HCT116 (cell line): ENCODE data around the gene NRN1. TPM values are rescaled to one million over a fixed set of nuclear protein-coding genes. Genes with fewer than 3 reads are reported as not detected.

ENCODE experiments used
- ATAC-seq: fragments of 200-7000 bp; cut with Tn5 transposase; 2 replicates; pipeline ENCODE4 v1.9.1; 2020; ENCODE audit warnings: mild to moderate bottlenecking, moderate library complexity
- BruUV-seq: library from RNA; stranded (reverse); fragments of 400-500 nt; replicated peaks from 2 replicates; lab custom pipeline; 2021; lab: Mats Ljungman, UMichigan
- CTCF ChIA-PET: fragments of 300-600 bp; sonication (Branson Sonifier 250); formaldehyde crosslinking; loops from one replicate; lab custom pipeline; 2021; ENCODE audit warnings: antibody characterized with exemption; lab: Charles Lee
- POLR2A ChIA-PET: fragments of 300-600, 350-600 bp; sonication (Branson Sonifier 250); formaldehyde crosslinking; loops from one replicate; lab custom pipeline; 2021; ENCODE audit warnings: antibody characterized with exemption; lab: Charles Lee
- RAD21 ChIA-PET, 2 experiments: fragments of 300-600 bp; sonication (Branson Sonifier 250); formaldehyde crosslinking; loops; one replicate each; lab custom pipeline; 2023; ENCODE audit warnings: low total read pairs in 2 of 2; ENCODE audit not compliant: uncharacterized antibody in 2 of 2, unreplicated experiment in 2 of 2, low non-redundant PET in 1 of 2; lab: Charles Lee
- DNase-seq: peaks from one replicate; pipeline ENCODE4 v3.0.0-alpha.2; 2010; ENCODE audit warnings: low read depth, low spot score
- H2AFZ ChIP-seq: fragments of 200-600 bp; shearing (Covaris generic), sonication (generic); 2 replicates; pipeline ENCODE4 v1.6.1; 2017; ENCODE audit warnings: low read depth, mixed run types, mixed read lengths, antibody characterized with exemption, low read length; ENCODE audit not compliant: poor library complexity, severe bottlenecking
- H3K27ac ChIP-seq: 2 replicates; pipeline ENCODE4 v1.5.1; 2012; ENCODE audit warnings: low read depth, low read length
- H3K27me3 ChIP-seq: fragments of 200-600 bp; sonication (generic); 2 replicates; pipeline ENCODE4 v1.6.1; 2016; ENCODE audit warnings: mixed run types, low read length, mixed read lengths; ENCODE audit not compliant: insufficient read depth
- H3K36me3 ChIP-seq, 2 experiments: fragments of 200-500 bp in 1 of 2; fragments of 200-600 bp in 1 of 2; sonication (Bioruptor generic) in 1 of 2; sonication (generic) in 1 of 2; 2 replicates each; pipeline versions ENCODE4 v1.5.1 to v1.6.1; 2014 to 2016; ENCODE audit warnings: low read length in 2 of 2, inconsistent platforms in 1 of 2, mixed read lengths in 1 of 2, mixed run types in 1 of 2; ENCODE audit not compliant: insufficient read depth in 2 of 2, control insufficient read depth in 1 of 2
- H3K4me1 ChIP-seq, 2 experiments: fragments of 200-600 bp in 1 of 2; sonication (generic) in 1 of 2; 2 replicates each; pipeline versions ENCODE4 v1.5.1 to v1.6.1; 2012 to 2017; ENCODE audit warnings: low read length in 2 of 2, inconsistent platforms in 1 of 2, mild to moderate bottlenecking in 1 of 2, mixed read lengths in 1 of 2, mixed run types in 1 of 2, moderate library complexity in 1 of 2; ENCODE audit not compliant: insufficient read depth in 2 of 2, control insufficient read depth in 1 of 2
- H3K4me2 ChIP-seq: fragments of 200-600 bp; sonication (generic); 2 replicates; pipeline ENCODE4 v1.6.1; 2017; ENCODE audit warnings: mixed run types, low read length, mixed read lengths
- H3K4me3 ChIP-seq, 2 experiments: fragments of 200-600 bp in 1 of 2; sonication (generic) in 1 of 2; replicated peaks in 1 of 2; 2 replicates each; pipeline ENCODE4 v1.5.1; 2011 to 2016; ENCODE audit warnings: low read length in 2 of 2, control low read depth in 1 of 2, low read depth in 1 of 2, mild to moderate bottlenecking in 1 of 2, mixed read lengths in 1 of 2, mixed run types in 1 of 2
- H3K79me2 ChIP-seq: fragments of 200-600 bp; sonication (generic); 2 replicates; pipeline ENCODE4 v1.6.1; 2017; ENCODE audit warnings: mild to moderate bottlenecking, mixed run types, low read length, moderate library complexity, mixed read lengths; ENCODE audit not compliant: insufficient read depth
- H3K9ac ChIP-seq: fragments of 200-600 bp; sonication (generic); 2 replicates; pipeline ENCODE4 v1.6.1; 2016; ENCODE audit warnings: low read length, mixed read lengths
- H3K9me2 ChIP-seq: fragments of 200-600 bp; sonication (generic), shearing (Covaris generic); 2 replicates; pipeline ENCODE4 v1.6.1; 2017; ENCODE audit warnings: mixed run types, mild to moderate bottlenecking, moderate library complexity; ENCODE audit not compliant: insufficient read depth
- H3K9me3 ChIP-seq, 2 experiments: fragments of 200-500 bp in 1 of 2; fragments of 200-600 bp in 1 of 2; sonication (Bioruptor generic) in 1 of 2; sonication (generic) in 1 of 2; 2 replicates each; pipeline ENCODE4 v1.6.1; 2014 to 2017; ENCODE audit warnings: low read length in 2 of 2, mixed read lengths in 2 of 2, inconsistent platforms in 1 of 2, low read depth in 1 of 2, mild to moderate bottlenecking in 1 of 2, mixed run types in 1 of 2, moderate library complexity in 1 of 2; ENCODE audit not compliant: control insufficient read depth in 1 of 2, insufficient read depth in 1 of 2
- H4K20me1 ChIP-seq: fragments of 200-600 bp; sonication (generic), shearing (Covaris generic); 2 replicates; pipeline ENCODE4 v1.6.1; 2017; ENCODE audit warnings: mixed run types, mild to moderate bottlenecking, moderate library complexity; ENCODE audit not compliant: insufficient read depth
- CBX3 ChIP-seq: IDR thresholded peaks from 2 replicates; pipeline ENCODE4 v1.6.1; 2012; ENCODE audit warnings: low read depth
- CTCF ChIP-seq, 3 experiments: fragments of 200-600 bp in 1 of 3; sonication (generic) in 1 of 3; IDR thresholded peaks in 2 of 3; conservative IDR thresholded peaks in 1 of 3; 2 replicates each; pipeline ENCODE4 v1.5.1; 2012 to 2017; ENCODE audit warnings: low read depth in 2 of 3, low read length in 2 of 3, antibody characterized with exemption in 1 of 3, borderline replicate concordance in 1 of 3, control low read depth in 1 of 3, mild to moderate bottlenecking in 1 of 3, mixed read lengths in 1 of 3, mixed run types in 1 of 3, moderate library complexity in 1 of 3; ENCODE audit not compliant: insufficient read depth in 1 of 3
- EZH2 ChIP-seq: fragments of 200-600 bp; sonication (generic); IDR thresholded peaks from 2 replicates; pipeline ENCODE4 v1.6.1; 2017; ENCODE audit warnings: antibody characterized with exemption, mixed run types
- FOSL1 ChIP-seq: IDR thresholded peaks from 2 replicates; pipeline ENCODE4 v1.6.1; 2012; ENCODE audit warnings: low read depth
- JUND ChIP-seq: IDR thresholded peaks from 2 replicates; pipeline ENCODE4 v1.6.1; 2012
- MAX ChIP-seq: IDR thresholded peaks from 2 replicates; pipeline ENCODE4 v1.6.1; 2012
- POLR2A ChIP-seq: IDR thresholded peaks from 2 replicates; pipeline ENCODE4 v1.7.0; 2011; ENCODE audit warnings: borderline replicate concordance; ENCODE audit not compliant: insufficient read depth, insufficient read length; ENCODE audit errors: extremely low read depth
- SIN3A ChIP-seq: IDR thresholded peaks from 2 replicates; pipeline ENCODE4 v1.6.1; 2012; ENCODE audit warnings: low read depth
- SP1 ChIP-seq: IDR thresholded peaks from 2 replicates; pipeline ENCODE4 v1.6.1; 2012; ENCODE audit warnings: low read depth
- SRF ChIP-seq: IDR thresholded peaks from 2 replicates; pipeline ENCODE4 v1.6.1; 2012; ENCODE audit warnings: low read depth
- TCF7L2 ChIP-seq: IDR thresholded peaks from 2 replicates; pipeline ENCODE4 v1.7.0; 2011; ENCODE audit warnings: borderline replicate concordance, inconsistent platforms; ENCODE audit not compliant: insufficient read depth, insufficient read length; ENCODE audit errors: extremely low read depth
- ZFX ChIP-seq: fragments of 450-650 bp; IDR thresholded peaks from 2 replicates; pipeline ENCODE4 v1.6.1; 2017
- ZNF274 ChIP-seq: fragments of 200-500 bp; sonication (Bioruptor generic); IDR thresholded peaks from 2 replicates; pipeline ENCODE4 v1.6.1; 2014; ENCODE audit warnings: mild to moderate bottlenecking, low read depth, low read length, inconsistent platforms
- intact Hi-C: fragments of 100-400 bp; cut with micrococcal nuclease; formaldehyde crosslinking; loops from 2 replicates; pipeline ENCODE4 v1.10.0; 2022
- total RNA-seq: library from RNA; stranded (reverse); gene quantifications from one replicate; pipeline ENCODE4 v1.2.1, GENCODE V29; 2021; ENCODE audit not compliant: unreplicated experiment

The NRN1 gene
- total RNA-seq, 1 experiment from 2014 or later, result not detected

- ChIA-PET POLR2A (no interaction called here), RAD21 (no interaction called here), CTCF (no interaction called here)
- Histone ChIP-seq H3K4me2 (no peak overlapping the region), H3K27ac (no peak overlapping the region), H3K27me3 (no peaks in the 10 kb centered on the region), H3K9me3 (no peaks in the 10 kb centered on the region), H3K9me2 (no peaks in the 10 kb centered on the region), H3K79me2 (no peaks in the 10 kb centered on the region), H3K4me3 (no peak overlapping the region), H3K36me3 (no peaks in the 10 kb centered on the region), H4K20me1 (no peaks in the 10 kb centered on the region), H3K4me1 (no peaks in the 10 kb centered on the region), H3K9ac (no peak overlapping the region), H2AFZ (no peak overlapping the region)
- TF ChIP-seq MAX (no peak), CBX3 (no peak), ZFX (no peak), CTCF (IDR thresholded peaks at IDR 0.05 in 2 of 3, conservative IDR thresholded peaks at IDR 0.05 in 1 of 3; ENCODE audit: borderline replicate concordance in 1 of 3, insufficient read depth in 1 of 3, low read depth in 2 of 3, low read length in 2 of 3) (no peak), SP1 (no peak), POLR2A (no peak), JUND (no peak), EZH2 (no peak), FOSL1 (no peak), TCF7L2 (no peak), ZNF274 (no peak), SIN3A (no peak), SRF (no peak)
- ATAC-seq (no peak), DNase-seq (no peak)
- intact Hi-C loops, result no loop called here
- no TSS peak for BruUV-seq
Measured at GRCh38 chr6:5995658-5995948, 11.1 kb downstream of the NRN1 start.
